Measurements from ENCODE around the gene LSM5. TPM values are rescaled to one million over a fixed set of nuclear protein-coding genes. Genes with fewer than 3 reads are reported as not detected.

The LSM5 gene
- total RNA-seq, 1 experiment from 2014 or later, result 81.0 TPM

- Histone ChIP-seq H3K27ac (ENCODE audit: low read depth, low read length) (no peak overlapping the region), H2AFZ (ENCODE audit: low read depth, low read length, poor library complexity, severe bottlenecking) (no peak overlapping the region), H3K79me2 (ENCODE audit: insufficient read depth, low read length) (peaks cover 69% of the 10 kb centered on the region), H4K20me1 (ENCODE audit: insufficient read depth) (no peaks in the 10 kb centered on the region), H3K9ac (ENCODE audit: low read length) (no peak overlapping the region), H3K4me1 (ENCODE audit: control insufficient read depth in 1 of 2, insufficient read depth in 2 of 2, low read length in 2 of 2) (no peaks in the 10 kb centered on the region), H3K36me3 (ENCODE audit: control insufficient read depth in 1 of 2, insufficient read depth in 2 of 2, low read length in 2 of 2) (peaks cover 0 to 19% of the 10 kb centered on the region in 2 experiments; a peak in 1 of 4 replicates), H3K4me3 (replicated peaks in 1 of 2; ENCODE audit: low read depth in 1 of 2, low read length in 2 of 2) (no peak overlapping the region), H3K27me3 (ENCODE audit: insufficient read depth, low read length) (no peaks in the 10 kb centered on the region), H3K4me2 (ENCODE audit: low read length) (no peak overlapping the region), H3K9me2 (ENCODE audit: insufficient read depth) (no peaks in the 10 kb centered on the region), H3K9me3 (ENCODE audit: control insufficient read depth in 1 of 2, insufficient read depth in 1 of 2, low read depth in 1 of 2, low read length in 2 of 2) (peaks cover 16 to 18% of the 10 kb centered on the region in 2 experiments; a peak in 3 of 4 replicates)
- no TSS peak for BruUV-seq (replicated peaks)
- intact Hi-C loops (cut with micrococcal nuclease), result no loop called here
- no peak for TF ChIP-seq RAD21 (IDR thresholded peaks at IDR 0.05; ENCODE audit: low read depth)
- no peak for TF ChIP-seq YY1 (IDR thresholded peaks at IDR 0.05; ENCODE audit: extremely low read depth, insufficient replicate concordance, low read depth, low read length)
- no peak for TF ChIP-seq ATF3 (IDR thresholded peaks at IDR 0.05)
- TF ChIP-seq ELF1 (IDR thresholded peaks at IDR 0.05; ENCODE audit: borderline replicate concordance, low read depth), result no peak
- TF ChIP-seq TCF7L2 (IDR thresholded peaks at IDR 0.05; ENCODE audit: borderline replicate concordance, extremely low read depth, insufficient read depth, insufficient read length), result no peak
- TF ChIP-seq ZNF274 (IDR thresholded peaks at IDR 0.05; ENCODE audit: low read depth, low read length), result no peak
- TF ChIP-seq CTCF (IDR thresholded peaks at IDR 0.05 in 2 of 3, conservative IDR thresholded peaks at IDR 0.05 in 1 of 3; ENCODE audit: borderline replicate concordance in 1 of 3, insufficient read depth in 1 of 3, low read depth in 2 of 3, low read length in 2 of 3), result no peak
- TF ChIP-seq ZBTB33 (IDR thresholded peaks at IDR 0.05; ENCODE audit: extremely low read depth, insufficient replicate concordance, low read length), result no peak
- TF ChIP-seq POLR2AphosphoS5 (IDR thresholded peaks at IDR 0.05; ENCODE audit: low read depth, low read length), result no peak
- no peak for TF ChIP-seq EZH2 (IDR thresholded peaks at IDR 0.05)
- DNase-seq (ENCODE audit: low read depth, low spot score) (no peak), ATAC-seq (no peak)
- RAD21 ChIA-PET (ENCODE audit: low non-redundant PET in 1 of 2, low total read pairs in 2 of 2, uncharacterized antibody in 2 of 2, unreplicated experiment in 2 of 2), result no interaction called here
- POLR2A ChIA-PET, result no interaction called here
- CTCF ChIA-PET, result no interaction called here
Measured at GRCh38 chr7:32516551-32517100, 26.4 kb upstream of the LSM5 start.

All from HCT116 (cell line).